Stimulated activated CD4-positive, alpha-beta T cell treated with anti-CD3 and anti-CD28 coated beads, Interleukin-2, amount 100 ng/mL, for 48 hours (primary cell): Measurements from ENCODE around the gene TNS3.
"Not testable (repeated sequence)": the region's sequence is repeated elsewhere in the genome, so short reads cannot be mapped to it uniquely, and the experiment has no call there.

Experiments used
- DNase-seq, 2 donors: peaks; one replicate each; pipeline ENCODE4 v3.0.0-alpha.2; 2020

Gene TNS3

DNA sequence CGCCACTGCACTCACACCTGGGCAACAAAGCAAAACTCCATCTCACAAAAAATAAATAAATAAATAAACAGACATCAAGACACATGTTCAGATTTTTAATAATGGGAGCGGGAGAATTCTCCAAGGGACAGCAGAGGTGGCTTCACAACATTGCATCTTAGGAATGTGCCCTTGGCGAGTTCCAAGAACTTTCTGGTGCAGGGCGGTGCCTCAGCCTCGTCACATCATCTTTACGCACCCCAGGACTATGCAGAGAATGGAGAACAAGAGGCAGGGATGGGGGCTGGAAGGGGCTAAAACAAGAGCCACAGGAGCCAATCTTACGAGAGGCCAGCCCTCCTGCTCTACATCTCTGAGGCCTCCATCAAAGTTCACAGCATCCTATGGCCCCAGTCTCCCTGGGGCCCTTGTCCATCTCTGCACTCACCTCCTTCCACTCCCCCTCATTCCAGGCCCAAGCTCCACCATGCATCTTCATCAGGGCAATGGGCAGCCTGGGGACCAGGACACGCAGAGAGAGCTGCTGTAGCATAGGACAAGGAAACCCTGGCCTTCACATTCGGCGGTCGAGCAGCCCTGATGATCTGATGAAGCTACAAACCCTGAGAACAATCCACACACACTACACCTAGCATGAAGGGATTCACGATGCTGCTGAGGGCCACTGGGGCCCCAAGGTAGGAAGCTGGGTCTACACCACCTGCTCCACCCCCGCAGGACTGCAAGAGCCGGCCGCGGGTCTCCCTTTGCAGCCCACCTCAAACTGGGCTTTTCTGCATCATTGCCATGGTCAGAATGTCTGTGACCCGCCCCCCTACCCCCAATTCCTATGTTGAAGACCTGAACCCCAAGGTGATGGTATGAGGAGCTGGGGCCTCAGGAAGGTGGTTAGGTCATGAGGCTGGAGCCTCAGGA lies 22.3 kb downstream of the TNS3 start:
- no peak for DNase-seq

DNA sequence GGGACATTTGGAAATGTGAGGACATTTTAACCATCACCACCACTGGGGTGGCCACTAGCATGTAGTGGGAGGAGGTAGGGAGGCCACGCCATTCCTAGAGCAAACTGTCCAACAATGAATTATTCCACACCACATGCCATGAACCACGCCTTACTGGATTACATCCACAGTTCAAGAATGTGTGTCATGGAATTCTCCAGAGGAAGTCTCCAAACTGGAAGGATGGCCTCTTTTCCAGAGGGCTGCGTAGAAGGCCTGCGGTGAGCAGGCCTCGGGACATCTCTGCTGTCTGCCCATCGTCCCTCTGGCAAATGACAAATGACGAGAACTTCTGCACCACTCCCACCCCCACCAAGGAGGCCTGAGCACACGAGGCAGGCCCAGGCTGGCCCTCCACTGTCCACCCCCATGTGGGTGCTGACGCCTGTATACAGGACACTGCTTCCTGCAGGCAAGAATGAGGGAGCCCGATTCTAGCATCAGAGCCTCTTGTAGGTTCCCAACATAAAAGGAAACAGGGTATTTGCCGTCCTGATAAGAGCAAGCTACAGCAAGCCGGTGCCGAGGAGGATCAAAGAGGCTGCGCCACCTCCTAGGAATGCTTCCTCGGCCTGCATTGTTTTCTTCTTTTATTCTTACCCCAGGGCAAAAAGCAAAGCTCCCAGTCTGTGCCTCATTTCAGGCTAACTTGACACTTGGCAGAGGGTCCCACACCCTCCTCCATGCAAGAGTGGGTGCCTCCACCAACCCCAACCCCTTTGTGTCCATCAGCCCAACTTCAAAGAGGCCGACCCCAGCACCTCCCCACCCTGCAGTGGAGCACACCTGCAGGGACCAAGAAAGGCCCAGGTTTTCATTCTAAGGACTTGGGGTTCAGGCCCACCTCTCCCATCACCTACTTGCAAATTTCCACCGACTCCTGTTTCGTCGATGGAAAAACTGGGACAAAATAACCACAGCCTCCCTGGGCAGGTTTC lies 23.9 kb downstream of the TNS3 start:
- no peak for DNase-seq

DNA sequence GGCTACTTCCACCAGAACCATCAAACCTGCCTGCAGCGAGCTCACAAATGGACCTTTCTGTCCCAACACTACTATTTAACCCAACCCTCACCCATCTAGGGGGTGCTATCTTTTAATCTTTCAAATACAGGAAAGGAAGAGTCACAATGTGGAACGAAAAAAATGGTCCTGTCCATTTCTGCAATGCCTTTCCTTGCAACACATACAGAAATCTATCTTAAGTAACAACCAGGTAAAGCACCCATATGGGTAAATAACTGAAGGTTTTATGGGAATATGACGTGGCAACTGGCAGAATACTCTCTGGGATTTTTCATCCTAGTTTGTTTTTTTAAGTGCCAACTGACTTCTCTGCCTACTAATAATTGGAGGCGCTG lies 24.6 kb downstream of the TNS3 start:
- DNase-seq: no peak

DNA sequence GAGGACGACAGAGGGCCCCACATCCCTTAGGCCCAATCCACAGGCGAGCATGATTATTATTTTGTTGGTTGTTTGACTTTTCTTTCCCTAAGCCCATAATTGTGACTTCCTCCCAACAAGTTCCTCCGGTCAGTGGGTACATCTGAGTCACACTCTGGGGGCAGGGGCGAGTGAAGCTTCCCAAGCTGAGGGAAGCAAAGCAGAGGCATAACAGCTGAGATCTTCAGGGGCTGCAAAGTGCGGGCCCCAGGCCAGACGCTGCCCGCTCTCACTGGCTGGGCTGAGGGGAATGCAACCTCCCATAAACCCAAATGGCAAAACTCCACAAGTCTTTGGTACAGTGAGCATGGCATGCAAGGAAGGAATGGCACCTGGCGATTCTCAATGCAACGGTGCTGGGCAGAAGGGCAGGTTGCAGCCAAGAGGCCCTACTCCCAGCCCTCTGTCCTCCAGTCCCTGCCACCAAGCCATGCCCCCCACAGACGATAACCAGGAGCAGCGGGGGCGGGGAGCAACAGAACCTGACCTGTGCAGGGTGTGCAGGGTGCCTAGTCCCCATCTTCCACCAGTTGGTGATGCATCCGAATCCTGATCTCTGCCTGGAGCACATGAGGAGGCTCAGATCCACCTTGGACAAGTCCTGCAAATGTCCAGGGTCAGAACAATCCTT lies 25.3 kb downstream of the TNS3 start:
- DNase-seq: no peak

DNA sequence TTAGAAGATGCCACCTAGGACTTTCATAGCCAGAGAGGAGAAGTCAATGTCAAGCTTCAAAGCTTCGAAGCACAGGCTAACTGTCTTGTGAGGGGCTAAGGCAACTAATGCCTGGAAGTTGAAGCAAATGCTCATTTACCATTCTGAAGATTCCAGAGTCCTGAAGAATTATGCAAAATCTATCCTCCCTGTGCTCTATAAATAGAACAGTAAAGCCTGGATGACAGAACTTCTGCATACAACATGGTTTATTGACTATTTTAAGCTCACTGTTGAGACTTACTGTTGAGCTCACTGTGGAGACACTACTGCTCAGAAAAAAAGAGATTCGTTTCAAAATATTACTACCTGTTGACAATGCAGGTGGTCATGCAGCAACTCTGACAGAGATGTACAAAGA lies 28.6 kb downstream of the TNS3 start:
- no peak for DNase-seq

DNA sequence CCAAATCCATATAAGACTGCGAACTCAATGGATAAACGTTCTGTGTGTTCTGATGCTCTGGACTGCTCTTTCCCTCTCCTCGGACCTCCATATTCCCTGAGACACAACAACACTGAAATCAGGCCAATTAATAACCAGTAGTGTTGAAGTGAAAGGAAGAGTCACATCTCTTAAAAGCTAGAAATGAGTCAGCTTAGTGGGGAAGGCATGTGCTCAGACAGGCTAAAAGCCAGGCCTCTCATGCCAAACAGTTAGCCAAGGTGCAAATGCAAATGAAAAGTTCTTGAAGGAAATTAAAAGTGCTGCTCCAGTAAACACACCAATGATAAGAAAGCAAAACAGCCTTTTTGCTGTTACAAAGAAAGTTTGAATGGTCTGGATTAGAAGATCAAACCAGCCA lies 29.3 kb downstream of the TNS3 start:
- DNase-seq: no peak

DNA sequence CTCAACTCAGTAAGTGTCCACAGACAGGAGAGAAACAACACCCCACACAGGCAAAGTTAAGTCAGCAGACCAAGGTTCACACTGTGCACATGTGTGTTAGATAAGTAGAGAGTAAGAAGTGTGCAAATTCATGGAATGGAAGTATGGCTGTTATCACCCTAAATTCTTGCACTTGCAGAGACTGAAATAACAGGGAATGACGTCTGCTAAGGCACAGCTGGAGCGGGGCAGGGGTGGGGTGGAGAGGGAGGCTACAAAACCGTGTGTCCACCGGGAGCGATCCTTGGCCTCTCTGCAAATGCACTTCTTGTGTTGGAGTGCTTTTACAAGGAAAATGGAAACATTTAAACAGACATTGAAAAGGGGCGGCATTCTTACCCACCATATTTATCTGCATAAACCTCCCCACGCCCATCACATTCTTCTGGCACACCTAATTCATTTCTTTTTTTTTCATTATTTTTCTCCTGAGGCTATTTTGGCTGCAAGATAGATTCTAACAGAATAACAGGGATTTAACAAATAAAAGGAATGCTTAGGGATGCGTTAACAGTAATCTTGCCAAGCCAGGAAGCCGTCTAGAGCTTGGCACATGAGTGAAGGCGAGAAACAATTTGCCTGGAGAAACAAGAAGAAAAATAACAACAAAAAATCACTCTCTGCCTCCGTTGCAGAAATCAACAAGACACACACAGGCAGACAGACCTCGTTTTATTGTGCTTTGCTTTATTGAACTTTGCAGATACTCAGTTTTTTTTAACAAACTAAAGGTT lies 30.1 kb downstream of the TNS3 start:
- no peak for DNase-seq

DNA sequence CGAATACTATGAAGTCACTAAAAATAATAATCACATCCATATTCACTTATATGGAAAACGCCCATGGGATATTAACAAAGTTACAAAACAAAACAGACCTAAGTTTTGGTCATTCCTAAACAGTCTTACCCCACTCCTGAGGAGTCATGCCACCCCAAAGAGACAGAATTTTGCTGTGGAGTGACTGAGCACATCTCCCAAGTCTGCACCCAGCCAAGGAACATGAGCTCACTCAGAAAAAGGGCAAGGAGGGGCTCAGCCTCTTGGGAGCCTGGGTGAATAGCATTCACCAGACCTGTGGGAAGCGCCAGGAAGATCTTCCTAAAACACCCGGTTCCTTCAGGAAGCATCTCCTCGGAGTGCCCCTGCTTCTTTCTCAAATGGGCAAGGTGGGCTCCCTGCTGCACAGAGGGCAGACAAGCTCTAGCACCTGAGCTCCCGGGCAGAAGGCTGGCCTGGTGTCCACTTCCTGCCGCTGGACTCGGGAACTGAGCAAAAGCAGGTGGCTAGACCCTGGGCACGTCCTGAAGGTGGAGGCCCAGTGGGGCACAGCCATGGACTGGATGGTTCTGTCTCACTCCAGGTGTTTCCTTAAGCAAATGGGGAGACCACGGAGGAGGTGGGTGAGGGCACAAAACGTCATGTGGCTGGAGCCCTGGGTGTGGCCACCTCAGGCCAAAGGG lies 31.0 kb downstream of the TNS3 start:
- no peak for DNase-seq

DNA sequence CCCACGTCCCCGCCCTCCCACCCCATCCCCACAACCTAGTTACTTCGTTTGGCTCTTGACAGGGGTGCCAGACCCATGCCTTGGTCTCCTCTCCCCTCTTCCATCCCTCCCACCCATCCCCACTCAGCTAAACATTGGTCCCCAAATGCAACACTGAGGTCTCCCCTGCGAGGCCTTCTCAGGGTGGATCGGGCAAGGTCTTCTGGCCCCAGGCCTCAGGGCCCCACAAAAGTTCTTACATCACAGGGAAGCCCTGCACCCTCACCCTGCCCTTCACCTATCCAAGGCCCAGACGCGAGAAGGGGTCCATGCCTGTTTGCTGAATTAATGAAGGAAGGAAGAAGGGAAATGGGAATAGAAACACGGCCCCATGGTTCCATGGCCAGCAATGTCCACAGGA lies 32.0 kb downstream of the TNS3 start:
- DNase-seq: no peak

DNA sequence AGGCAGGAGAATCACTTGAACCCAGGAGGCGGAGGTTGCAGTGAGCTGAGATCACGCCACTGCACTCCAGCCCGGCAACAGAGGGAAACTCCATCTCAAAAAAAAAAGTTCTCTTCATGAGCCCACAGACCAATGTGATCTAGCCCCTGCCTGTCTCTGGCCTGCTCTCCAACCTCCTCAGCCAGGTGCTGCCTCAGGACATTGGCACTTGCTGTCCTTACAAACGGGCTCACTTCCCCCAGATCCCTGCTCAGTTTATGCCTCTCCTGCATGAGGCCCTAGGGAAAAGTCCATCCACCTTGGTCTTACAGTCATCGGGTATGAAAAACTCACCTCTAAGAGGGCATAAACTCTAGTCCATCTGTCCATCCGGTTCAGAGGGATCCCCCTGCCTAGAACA lies 32.5 kb downstream of the TNS3 start:
- no peak for DNase-seq

DNA sequence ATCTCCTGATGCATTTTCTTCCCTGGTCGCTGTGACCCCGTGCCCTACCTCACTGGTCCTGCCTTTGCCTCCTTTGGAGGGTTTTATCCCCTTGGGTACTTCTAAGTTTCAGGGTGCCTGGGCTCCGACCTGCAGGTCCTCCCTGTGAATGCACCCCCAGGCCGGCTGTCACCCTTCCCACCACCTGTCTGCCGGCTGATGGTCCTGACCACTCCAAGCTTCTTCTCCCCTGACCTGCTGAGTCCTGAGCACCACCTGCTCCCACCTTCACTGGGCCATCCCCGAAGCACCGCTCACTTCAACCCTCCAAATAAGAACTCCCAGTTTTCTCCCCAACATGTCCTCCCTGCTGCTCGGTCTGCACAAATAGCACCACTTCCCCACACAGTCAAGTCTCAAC lies 33.4 kb downstream of the TNS3 start:
- no peak for DNase-seq

DNA sequence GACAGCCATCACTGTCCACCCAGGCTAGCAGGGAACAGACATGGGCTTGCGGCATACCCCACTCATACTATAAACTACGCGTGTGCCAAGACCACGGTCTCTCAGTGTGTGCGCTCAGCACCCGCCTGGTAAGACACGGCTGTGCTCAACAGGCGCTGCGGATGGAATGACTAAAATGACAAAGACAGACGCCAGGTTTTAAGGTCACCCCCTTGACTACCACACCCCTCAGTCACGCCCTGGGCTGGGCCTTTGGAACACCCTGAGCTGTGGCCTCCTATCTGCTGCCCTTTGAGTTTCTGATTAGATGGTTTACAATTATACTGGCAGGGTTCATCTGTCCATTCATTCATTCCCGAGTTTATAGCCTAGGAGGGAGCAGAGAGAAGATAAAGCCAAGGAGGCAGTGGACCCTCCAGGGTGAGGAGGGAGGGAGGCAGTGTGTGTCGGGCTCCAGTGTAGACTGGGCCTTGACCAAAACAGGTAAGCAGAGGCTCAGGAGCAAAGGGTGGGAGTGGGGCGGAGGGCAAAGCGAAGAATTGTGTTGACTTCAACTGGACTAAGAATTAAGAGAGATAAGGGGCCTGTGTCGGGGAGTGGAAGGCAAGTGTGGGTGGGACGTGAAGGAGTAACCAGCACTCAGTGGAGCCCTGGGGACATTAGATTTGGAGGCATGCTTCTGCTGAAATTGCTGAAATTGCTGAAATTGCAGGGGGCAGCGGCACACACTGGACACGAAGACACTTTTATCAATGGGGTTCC lies 35.0 kb downstream of the TNS3 start:
- DNase-seq: no peak

DNA sequence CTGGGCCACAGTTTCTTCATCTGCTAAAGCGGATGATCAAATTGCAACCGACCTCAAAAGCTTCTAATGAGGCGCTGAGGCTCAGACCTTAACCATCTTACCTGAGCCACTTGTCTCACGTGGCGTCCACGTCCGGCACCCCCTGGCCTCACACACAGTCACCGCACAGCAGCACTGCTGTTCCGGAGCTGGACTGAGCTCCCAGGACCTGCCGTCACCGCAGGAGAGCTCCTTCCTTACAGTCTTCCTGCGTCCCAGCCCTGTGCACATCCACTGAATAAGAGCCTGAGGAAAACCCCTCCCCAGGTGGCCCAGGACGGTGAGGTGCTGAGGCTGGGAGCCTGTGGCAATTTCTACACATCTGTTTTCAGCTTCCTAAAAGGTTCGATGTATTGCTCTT lies 35.7 kb downstream of the TNS3 start:
- DNase-seq: no peak

DNA sequence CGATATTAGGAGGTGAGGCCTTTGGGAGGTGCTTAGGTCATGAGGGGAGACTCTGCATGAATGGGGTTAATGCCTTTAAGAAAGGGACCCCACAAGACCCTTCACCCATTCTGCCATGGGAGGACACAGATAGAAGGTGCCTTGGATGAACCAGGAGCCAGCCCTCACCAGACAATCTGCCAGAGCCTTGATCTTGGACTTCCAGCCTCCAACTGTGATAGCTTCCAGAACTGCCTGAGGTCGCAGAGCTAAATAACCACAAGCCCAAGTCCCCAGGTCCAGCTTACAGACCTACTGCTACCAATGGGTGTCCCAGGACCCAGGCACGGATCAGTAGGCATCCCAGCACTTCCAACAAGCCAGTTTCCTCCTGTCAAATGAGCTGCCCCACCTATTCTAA lies 37.5 kb downstream of the TNS3 start:
- DNase-seq: no peak

DNA sequence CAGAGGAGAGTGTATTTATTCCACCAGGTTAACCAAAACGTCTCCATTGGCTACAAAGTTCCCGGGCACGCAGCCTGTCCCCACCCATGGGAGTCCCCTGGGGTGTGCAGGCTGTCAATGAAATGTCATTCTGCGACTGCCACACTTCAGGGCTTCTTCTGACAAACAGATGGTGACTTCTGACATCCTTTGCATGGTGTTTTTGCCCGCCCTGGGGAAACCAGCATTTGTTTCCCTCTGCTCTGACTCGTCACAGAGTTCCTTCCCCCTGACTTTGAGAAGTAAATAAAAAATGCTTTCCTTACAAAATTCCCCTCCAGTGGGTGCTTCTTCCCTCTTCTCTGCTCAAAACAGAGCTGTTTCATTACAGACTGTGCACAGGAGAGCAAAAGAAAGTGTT lies 38.2 kb downstream of the TNS3 start:
- DNase-seq: no peak

DNA sequence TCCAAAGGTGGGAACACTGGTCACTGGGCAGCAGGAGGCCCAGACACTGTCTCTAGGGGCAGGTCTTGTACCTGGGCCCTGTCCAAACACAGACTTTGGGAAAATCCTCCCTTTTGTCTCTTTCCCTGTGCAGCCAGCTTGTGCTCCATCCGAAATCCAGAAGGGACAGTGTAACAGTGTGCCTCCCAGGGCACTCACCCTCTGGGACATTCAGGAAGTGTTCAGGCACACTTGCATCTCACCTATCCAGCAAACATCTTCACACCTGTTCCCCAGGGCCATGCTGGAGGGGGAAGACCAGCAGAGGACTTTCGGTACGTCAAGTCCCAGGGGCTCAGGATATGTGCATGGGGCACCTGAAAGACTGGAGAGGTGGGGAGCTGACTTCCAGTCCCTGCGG lies 38.9 kb downstream of the TNS3 start:
- no peak for DNase-seq

DNA sequence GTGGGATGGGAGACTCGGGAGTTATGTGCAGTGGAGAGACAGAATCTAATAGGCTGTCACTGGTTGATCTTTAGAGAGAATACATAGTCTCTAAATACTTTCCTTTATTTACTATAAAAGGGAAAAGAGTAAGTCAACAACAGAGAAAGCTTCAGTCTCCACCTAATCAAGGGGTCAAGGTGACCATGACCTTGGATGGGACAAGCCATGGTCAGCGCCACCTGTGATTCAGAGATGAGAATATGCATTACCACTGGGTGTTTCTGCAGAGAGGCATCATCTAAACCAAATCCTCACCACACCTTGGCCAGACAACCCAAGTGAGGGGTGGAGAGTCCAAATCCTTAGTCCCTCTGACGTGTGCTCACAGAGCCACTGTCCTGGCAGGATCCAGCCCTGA lies 39.9 kb downstream of the TNS3 start:
- DNase-seq: no peak

DNA sequence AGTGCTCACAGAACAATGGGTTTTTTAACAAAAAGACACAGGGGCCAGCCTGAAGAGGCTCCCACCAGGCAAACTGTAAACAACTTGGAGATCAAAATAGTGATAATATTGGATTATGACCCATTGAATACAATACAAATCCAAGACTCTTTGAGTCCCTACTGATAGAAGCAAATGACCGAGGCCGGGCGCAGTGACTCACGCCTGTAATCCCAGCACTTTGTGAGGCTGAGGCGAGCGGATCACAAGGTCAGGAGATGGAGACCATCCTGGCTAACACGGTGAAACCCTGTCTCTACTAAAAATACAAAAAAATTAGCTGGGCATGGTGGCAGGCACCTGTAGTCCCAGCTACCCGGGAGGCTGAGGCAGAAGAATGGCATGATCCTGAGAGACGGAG lies 40.4 kb downstream of the TNS3 start:
- not testable (repeated sequence) for DNase-seq

DNA sequence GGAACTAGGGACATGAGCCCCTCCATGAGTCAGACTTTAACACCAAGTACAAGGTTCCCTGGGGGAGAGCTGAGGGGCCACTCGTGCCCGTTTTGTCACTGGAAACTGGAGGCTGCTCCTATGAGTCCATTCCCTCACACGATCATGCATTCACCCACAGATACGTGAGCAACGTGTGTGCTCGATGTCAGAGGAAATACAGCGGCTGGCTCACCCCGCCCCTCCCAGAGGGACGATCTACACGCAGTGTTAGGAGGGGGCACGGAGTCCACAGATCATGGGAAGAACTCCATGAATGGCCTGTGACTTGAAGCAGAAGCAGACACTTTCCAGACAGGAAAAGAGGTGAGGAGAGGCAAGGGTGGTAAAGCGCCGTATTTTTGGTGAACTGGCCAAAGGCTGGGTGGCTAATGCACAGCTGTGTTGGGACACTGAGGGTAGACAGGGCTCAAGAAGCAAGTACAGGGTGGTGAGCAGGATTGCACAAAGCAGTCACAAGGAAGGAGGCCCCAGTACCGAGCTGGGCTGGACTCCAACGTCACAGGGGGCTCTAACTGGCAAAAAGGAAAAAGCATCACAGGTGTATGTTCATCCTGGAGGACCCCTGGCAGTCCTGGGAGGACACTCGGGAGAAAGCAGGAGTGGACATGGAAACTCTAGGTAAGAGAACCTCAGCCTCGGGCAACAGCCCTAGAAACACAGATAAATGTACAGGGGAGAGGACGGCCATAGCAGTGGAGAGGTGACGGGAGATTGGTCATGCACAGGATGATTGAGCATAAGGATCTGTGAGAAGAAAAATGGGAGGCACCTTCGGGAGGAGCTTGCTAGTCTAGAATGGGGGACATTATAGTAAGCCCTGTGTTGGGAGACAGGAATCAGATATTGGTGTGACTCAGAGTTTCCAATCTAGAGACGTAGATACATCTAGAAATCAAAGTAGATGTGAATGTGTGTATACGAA lies 41.2 kb downstream of the TNS3 start:
- DNase-seq: no peak

DNA sequence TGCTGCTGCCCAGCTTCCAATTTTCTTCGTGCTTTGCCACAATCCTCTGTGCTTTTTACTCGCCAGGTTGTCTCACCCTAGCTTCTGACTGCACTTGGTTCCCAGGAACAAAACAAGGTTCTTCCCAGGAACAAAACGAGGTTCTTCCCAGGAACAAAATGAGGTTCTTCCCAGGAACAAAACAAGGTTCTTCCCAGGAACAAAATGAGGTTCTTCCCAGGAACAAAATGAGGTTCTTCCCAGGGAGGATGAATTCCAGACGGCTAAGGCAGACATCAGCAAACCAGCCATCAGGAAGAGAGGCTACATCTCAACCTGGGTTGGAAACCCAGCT lies 41.9 kb downstream of the TNS3 start:
- DNase-seq: no peak
